ENCODE measurements around the gene JADE2. TPM values are rescaled to one million over a fixed set of nuclear protein-coding genes. Genes with fewer than 3 reads are reported as not detected.

Gene JADE2
- total RNA-seq: 13.5 and 20.8 TPM in 2 replicates

DNA sequence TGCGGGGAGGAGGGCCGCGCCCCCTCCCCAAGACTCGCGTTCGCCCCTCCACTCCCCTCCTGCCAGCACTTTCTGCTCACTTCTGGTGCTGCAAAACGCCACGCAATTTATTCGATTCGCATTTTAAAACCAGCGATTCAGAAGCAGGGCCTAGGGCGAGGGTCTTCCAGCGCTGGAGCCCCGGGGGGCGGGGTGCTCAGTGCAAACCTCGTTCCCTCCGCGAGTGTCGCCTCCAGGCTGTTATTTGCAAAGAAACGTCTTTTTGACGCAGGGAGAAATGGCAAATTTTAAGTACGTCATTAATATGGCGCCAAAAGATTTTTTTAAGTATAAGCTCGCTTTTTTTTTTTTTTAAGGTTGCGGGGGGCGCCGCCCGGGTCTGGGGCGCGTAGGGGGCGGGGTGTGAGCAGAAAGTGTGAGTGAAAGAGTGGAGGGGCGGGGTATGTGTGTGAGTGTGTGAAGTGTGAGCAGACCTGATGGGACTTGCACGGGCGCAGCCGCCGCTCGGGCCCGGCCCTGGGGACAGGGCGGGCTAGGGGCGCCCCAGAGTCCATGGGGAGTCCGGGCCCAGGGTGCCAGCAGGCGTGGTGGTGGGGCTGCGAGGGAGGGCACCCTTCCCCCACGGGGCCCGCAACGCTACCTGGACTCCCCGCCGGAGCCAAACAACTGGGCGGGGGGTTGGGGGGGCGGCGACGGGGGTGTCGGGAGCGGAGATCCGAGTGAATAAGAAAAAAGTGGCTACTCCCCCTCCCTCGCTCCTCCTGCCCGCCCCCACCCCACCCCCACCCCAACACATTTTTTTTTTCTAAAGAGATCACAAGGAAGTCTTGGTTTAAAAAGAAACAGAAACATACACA is at the start of gene JADE2:
Gene JADE2 (plus strand): TSS at position 845 of the 857 bp plus-strand sequence. CDS start 10,188 bp downstream, outside the sequence.
- DNase-seq (ENCODE audit: low read depth): no peak
- Histone ChIP-seq H3K4me3 (ENCODE audit: low read depth, low read length) (peak within 1 kb of the TSS; percentile 79), H3K27me3 (ENCODE audit: control insufficient read depth, insufficient read depth, low read length) (no peaks in the 10 kb centered on the region), H3K36me3 (ENCODE audit: control insufficient read depth, insufficient read depth, low read length) (no peaks in the 10 kb centered on the region)
- TF ChIP-seq, protein P1, sequence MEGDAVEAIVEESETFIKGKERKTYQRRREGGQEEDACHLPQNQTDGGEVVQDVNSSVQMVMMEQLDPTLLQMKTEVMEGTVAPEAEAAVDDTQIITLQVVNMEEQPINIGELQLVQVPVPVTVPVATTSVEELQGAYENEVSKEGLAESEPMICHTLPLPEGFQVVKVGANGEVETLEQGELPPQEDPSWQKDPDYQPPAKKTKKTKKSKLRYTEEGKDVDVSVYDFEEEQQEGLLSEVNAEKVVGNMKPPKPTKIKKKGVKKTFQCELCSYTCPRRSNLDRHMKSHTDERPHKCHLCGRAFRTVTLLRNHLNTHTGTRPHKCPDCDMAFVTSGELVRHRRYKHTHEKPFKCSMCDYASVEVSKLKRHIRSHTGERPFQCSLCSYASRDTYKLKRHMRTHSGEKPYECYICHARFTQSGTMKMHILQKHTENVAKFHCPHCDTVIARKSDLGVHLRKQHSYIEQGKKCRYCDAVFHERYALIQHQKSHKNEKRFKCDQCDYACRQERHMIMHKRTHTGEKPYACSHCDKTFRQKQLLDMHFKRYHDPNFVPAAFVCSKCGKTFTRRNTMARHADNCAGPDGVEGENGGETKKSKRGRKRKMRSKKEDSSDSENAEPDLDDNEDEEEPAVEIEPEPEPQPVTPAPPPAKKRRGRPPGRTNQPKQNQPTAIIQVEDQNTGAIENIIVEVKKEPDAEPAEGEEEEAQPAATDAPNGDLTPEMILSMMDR (IDR thresholded peaks at IDR 0.05; ENCODE audit: insufficient read depth, low read length, poor library complexity, severe bottlenecking): no peak

DNA sequence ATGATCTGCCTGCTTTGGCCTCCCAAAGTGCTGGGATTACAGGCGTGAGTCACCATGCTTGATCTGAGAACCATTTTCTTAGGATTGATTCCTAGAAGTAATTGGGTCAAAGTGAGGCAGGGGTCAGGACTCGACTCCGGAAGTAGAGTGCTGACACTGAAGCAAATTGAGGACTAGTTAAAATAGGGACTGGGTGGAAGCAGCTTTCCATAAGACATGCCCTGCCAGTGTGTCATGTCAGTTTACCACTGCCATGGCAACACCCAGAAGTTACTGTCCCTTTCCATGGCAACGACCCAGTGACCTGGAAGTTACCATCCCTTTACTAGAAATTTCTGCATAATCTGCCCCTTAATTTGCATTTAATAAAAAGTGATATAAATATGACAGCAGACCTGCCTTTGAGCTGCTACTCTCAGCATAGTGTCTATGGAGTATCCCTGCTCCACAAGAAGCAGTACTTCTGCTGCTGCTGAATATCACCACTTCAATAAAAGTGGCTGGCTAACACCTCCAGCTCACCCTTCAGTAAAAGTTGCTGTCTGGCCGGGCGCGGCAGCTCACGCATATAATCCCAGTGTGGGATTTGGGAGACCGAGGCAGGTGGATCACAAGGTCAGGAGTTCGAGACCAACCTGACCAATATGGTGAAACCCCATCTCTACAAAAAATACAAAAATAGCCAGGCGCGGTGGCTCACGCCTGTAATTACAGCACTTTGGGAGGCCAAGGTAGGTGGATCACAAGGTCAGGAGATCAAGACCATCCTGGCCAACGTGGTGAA is 47.8 kb upstream of the JADE2 start:
- H3K27me3 ChIP-seq (ENCODE audit: control insufficient read depth, insufficient read depth, low read length): no peaks in the 10 kb centered on the region
- no peak overlapping the region for H3K4me3 ChIP-seq (ENCODE audit: low read depth, low read length)
- TF ChIP-seq, protein P1 (IDR thresholded peaks at IDR 0.05; ENCODE audit: insufficient read depth, low read length, poor library complexity, severe bottlenecking): no peak
- DNase-seq (ENCODE audit: low read depth): no peak
- no peaks in the 10 kb centered on the region for H3K36me3 ChIP-seq (ENCODE audit: control insufficient read depth, insufficient read depth, low read length)

DNA sequence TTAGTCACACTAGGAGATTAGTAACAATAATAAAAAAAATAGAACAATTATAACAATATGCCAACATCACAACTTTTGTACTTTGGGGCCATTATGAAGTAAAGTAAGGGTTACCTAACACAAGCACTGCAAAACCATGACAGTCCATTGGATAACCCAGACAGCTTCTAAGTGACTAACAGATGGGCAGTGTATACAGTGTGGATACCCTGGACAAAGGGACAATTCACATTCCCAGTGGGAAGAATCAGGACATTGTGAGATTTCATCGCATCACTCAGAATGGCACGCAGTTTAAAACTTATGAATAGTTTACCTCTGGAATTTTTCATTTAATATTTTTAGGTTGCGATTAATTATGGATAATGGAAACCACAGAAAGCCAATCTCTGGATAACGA is 45.6 kb upstream of the JADE2 start:
- H3K4me3 ChIP-seq (ENCODE audit: low read depth, low read length): no peak overlapping the region
- no peaks in the 10 kb centered on the region for H3K36me3 ChIP-seq (ENCODE audit: control insufficient read depth, insufficient read depth, low read length)
- no peak for DNase-seq (ENCODE audit: low read depth)
- TF ChIP-seq, protein P1 (IDR thresholded peaks at IDR 0.05; ENCODE audit: insufficient read depth, low read length, poor library complexity, severe bottlenecking): no peak
- H3K27me3 ChIP-seq (ENCODE audit: control insufficient read depth, insufficient read depth, low read length): no peaks in the 10 kb centered on the region

DNA sequence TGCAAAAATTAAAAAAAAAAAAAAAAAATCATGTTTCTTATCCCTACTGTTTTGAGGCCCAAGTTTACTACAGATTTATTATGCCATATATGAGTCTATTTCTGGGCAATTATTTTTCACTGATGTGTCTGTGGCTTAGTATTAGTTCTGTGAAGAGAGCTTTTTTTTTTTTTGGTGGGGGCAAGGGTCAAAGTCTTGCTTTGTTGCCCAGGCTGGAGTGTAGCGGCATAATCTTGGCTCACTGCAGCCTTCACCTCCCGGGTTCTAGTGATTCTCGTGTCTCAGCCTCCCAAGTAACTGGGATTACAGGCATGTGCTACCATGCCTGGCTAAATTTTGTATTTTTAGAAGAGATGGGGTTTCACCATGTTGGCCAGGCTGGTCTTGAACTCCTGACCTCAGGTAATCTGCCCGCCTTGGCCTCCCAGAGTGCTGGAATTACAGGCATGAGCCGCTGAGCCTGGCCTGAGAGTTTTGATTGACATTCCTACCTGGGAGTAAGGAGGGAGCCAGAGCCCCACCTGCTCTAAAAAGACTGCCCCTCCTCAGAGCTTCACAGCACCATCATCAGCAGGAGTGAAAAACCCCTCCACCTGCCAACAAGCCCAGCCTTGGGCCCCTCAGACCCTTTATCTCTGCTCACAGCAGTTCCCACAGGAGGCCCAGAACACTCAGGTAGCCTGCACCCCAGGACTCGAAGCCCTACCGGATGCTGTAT is 36.1 kb upstream of the JADE2 start:
- H3K27me3 ChIP-seq (ENCODE audit: control insufficient read depth, insufficient read depth, low read length): no peaks in the 10 kb centered on the region
- H3K36me3 ChIP-seq (ENCODE audit: control insufficient read depth, insufficient read depth, low read length): no peaks in the 10 kb centered on the region
- H3K4me3 ChIP-seq (ENCODE audit: low read depth, low read length): no peak overlapping the region
- DNase-seq (ENCODE audit: low read depth): no peak
- TF ChIP-seq, protein P1 (IDR thresholded peaks at IDR 0.05; ENCODE audit: insufficient read depth, low read length, poor library complexity, severe bottlenecking): no peak

DNA sequence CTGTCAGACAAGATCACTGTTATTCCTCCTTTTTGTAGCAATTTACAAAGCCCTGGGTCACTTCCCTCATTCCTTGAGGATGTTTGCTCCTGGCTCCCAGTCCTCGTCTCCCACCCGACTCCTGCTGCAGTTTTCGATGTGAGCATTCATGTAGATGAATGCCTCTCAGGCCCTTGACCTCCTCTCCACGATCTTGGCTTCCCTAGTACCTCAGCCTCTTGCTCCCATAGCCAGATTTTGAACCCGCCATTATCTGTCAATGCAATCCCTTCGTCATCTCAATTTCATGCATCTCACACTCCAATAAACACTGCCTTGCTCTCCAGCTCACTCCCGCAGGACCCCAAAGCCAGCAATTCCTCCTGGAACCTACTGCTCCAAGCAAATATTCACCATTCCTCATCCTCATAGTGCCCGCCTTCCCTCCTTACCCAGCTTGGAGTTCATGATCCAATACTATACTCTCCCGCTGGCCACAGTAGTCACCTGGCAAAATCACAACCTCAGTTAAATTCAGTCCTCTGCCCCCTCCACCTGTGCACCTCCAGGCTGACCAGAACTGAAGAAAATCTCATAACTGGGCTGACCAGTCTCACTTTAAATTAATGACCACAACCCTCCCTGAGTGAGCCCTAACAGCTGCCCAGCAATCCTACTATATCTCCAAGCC is 35.1 kb upstream of the JADE2 start:
- TF ChIP-seq, protein P1 (IDR thresholded peaks at IDR 0.05; ENCODE audit: insufficient read depth, low read length, poor library complexity, severe bottlenecking): no peak
- no peak for DNase-seq (ENCODE audit: low read depth)
- no peaks in the 10 kb centered on the region for H3K27me3 ChIP-seq (ENCODE audit: control insufficient read depth, insufficient read depth, low read length)
- H3K36me3 ChIP-seq (ENCODE audit: control insufficient read depth, insufficient read depth, low read length): no peaks in the 10 kb centered on the region
- no peak overlapping the region for H3K4me3 ChIP-seq (ENCODE audit: low read depth, low read length)

Data from kidney epithelial cell (primary cell).